HG03354 (cell line): Measurements from ENCODE around the gene PIAS1.

Experiments
- ATAC-seq: cut with Tn5 transposase; IDR thresholded peaks from one replicate; pipeline ENCODE4 v1.9.1; 2021; ENCODE audit warnings: mild to moderate bottlenecking; ENCODE audit not compliant: unreplicated experiment, poor library complexity, severe bottlenecking

Gene PIAS1

GRCh38 chr15:68059630-68060029, 5.5 kb downstream of the PIAS1 start:
- ATAC-seq: no peak

- ATAC-seq: no peak
These were observed 7.1 kb downstream of the PIAS1 start for GRCh38 chr15:68061171-68061570.

DNA sequence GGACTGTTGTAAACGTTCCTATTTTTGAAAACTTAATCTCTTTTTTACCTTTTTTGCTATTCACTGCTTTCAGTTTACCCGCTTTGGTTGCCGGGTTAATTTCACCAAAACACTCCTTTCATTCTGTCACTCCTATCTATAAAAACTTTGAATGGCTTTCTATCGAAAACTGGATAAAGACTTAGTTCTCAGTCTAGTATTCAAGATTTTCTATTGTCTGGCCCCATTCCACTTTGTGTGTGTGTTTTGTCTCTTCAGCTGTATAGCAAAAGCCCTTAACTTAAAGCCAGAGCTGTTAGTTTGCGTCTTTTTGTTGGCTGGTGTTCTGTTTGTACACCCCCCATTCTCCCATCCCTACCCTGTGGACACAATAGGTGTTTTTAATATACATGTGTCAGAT, 7.5 kb downstream of the PIAS1 start:
- no peak for ATAC-seq

DNA sequence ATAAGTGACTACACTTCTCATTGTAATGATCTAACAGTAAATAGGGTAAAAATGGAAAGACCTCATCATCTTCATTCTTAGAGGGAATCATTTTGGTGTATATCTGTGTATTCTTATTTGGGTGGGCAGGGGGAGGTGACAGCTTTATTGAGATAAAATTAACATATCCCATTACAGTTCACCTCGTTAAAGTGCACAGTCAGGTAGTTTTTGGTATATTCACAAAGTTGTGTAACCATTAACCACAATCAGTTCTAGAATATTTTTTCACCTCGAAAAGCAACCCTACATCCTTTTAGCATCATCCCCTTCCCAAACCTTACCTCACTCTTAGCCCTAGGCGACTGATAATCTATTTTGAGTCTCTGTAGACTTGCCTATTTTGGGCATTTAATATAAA, 8.1 kb downstream of the PIAS1 start:
- no peak for ATAC-seq

GRCh38 chr15:68062946-68063465, 8.9 kb downstream of the PIAS1 start:
- ATAC-seq: no peak

DNA sequence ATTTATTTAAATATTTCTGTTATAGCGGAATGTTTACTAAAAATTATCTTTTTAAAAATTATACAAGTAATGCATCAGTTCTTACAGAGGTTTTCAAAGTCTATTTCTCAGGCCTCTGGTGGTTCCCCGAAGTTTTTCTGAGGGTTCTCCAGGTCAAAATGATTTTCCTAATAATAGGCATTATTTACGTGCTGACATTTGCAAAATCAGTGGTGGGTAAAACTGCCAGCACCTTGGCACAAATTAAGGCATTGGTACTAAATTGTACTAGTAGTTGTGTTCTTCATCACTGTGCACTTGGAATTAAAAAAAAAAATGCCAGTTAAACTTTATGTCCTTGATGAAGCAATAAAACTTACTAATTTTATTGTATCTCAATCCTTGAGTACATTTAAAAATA, 9.5 kb downstream of the PIAS1 start:
- no peak for ATAC-seq

DNA sequence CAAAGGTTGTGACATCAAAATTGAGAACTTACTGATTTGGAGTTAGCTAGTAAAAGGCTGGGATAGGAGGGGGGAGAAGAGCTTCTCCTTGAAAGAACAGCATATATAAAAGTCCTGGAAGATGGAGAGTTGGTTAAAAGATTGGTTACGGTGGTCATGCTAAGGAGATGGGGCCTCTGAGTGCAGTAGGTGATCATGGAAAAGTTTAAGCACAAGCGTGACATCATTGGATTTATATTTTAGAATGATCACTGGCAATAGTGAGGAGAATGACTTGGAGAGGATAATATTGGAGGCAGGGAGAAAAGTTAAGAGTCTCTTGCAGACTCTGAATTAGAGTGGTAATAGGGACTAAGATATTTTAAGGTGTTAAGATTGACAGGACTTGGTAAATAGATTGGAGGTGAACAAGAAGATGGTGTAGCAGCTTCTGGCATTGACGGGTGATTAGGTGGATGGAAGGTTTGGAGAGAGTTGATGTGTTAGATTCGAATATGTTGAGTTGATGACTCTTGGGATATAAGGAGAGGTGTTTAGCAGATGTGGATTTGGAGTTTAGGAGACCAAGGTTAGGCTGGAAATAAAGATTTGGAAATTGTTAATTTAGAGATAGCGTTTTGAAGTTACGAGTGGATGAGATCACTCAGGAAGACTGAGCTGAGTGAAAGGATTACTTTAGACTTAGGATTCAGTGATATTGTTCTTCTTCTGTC, 19.6 kb downstream of the PIAS1 start:
- no peak for ATAC-seq

DNA sequence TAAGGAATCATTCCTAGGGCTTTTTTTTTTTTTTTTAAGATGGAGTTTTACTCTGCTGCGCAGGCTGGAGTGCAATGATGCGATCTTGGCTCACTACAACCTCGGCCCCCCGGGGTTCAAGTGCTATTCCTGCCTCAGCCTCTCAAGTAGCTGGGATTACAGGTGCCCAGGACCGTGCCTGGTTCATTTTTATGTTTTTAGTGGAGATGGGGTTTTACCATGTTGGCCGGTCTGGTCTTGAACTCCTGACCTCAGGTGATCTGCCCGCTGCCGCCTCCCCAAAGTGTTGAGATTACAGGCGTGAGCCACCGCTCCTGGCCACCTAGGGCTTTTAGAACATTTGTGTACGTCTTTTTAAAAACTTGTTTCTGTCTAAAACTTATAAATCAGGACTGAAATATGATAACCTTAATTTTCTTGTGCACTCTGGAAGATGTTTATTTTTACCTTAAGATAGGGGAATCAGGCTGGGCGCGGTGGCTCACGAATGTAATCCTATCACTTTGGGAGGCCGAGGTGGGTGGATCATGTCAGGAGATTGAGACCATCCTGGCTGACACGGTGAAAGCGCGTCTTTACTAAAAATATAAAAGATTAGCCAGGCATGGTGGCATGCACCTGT, 21.8 kb downstream of the PIAS1 start:
- ATAC-seq: no peak

- ATAC-seq: no peak
These were observed 24.2 kb downstream of the PIAS1 start for GRCh38 chr15:68078365-68078764.

DNA sequence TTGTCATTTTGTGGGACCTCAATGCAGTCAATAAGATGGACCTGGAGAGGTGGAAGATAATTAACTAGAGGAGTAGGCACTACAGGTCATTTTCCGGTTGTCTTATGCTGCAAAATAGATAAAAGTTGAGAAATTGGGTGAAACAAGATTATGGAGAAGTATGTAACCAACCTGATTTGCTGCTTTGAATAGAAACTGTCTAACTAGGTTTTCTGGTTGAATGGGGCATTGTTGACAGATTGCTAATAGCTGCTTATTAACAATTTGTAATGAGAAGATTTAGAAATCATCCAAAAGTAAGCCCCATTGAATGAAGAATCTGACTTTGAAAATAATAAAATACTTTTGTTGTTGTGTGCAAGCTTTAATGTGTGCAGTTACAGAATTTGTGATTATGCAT, 26.2 kb downstream of the PIAS1 start:
- ATAC-seq: no peak

GRCh38 chr15:68080783-68081182, 26.7 kb downstream of the PIAS1 start:
- no peak for ATAC-seq

- no peak for ATAC-seq
These were observed 27.9 kb downstream of the PIAS1 start for GRCh38 chr15:68081869-68082505.

DNA sequence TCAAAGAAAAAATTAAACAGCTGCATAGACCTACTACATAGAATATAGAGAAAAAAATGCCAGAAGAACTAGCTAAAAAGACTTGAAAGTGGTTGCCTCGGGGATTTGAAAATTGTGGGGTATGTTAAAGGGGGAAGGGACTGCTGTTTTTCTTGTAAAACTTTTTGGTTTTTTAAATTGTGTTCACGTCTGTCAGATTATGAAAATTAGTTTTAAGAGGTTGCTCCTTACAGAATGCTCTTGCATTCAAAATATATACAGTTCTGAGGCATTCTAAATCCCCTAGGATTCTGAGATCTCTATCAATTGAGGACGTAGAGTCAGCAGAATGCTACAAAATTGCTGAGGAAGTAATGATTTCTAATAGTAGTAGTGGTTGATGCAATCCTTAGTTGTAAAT, 28.6 kb downstream of the PIAS1 start:
- no peak for ATAC-seq

- ATAC-seq: no peak
These were observed 29.3 kb downstream of the PIAS1 start for GRCh38 chr15:68083463-68083862.

- no peak for ATAC-seq
These were observed 30.9 kb downstream of the PIAS1 start for GRCh38 chr15:68085052-68085451.

DNA sequence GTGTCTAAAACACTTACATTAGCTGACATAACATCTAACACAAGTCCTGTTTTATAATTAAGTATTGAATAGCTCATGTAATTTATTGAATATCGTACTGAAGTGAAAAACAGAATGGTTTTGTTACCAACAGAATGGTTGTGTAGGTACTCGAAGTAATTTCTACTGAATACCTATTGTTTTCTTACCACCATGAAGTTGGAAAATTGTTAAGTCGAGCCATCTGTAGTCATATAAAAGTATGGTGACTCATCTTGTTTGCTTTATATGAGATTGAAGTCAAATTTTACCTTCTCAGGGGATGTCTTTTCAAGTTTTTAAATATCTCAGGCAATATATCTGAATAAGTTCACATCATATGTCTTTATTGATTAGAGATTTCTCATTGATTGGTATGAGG, 37.6 kb downstream of the PIAS1 start:
- ATAC-seq: no peak

- ATAC-seq: no peak
These were observed 42.0 kb downstream of the PIAS1 start for GRCh38 chr15:68096099-68096498.

DNA sequence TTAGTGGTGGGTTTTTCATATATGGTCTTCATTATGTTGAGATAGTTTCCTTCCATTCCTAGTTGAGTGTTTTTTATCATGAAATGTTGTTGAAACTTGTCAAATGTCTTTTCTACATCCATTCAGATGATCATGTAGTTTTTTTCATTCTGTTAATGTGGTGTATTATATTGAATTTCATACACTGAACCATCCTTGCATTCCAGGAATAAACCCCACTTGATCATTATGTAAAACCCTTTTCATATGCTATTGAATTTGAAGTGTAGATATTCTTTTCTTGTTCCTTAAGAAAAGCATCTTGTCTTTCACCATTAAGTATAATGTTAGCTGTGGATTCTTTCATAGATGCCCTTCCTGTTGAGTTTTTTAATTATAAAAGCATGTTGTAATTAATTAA, 42.9 kb downstream of the PIAS1 start:
- ATAC-seq: no peak

GRCh38 chr15:68098465-68098864, 44.4 kb downstream of the PIAS1 start:
- no peak for ATAC-seq

DNA sequence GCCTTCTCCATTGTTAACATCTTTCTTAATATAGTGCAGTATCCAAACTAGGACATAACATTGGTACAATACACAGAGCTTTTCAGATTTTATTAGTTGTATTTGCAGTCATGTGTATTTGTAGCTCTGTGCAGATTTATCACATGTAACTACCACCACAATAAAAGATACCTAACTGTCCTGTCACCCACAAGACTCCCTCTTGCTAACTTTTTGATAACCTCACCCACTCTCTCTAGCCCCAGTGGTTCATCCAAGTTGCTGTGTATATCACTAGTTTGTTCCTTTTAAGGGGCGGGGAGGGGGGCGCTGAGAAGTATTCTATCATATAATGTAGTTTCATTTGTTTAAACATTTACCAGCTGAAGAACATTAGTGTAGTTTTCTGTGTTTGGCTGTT, 46.1 kb downstream of the PIAS1 start:
- ATAC-seq: no peak

DNA sequence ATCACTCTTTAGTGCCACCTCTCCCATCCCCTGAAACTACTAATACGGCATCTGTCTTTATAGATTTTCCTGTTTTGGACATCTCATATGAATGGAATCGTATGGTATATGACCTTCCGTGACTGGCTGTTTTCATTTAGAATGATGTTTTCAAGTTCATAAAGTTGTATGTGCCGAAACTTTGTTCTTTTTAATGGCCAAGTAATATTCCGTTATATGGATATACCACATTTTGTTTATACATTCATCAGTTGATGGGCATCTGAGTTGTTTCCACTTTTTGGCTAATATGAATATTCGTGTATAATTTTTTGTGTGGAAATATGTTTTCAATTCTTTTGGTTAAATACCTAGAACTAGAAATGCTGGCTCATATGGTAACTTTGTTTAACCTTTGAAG, 49.5 kb downstream of the PIAS1 start:
- ATAC-seq: no peak
